NT2/D1 (cell line): ENCODE measurements around the gene SLC39A5.

Experiments
- DNase-seq: peaks from one replicate; pipeline ENCODE4 v3.0.0-alpha.2; 2011; ENCODE audit warnings: low read depth, low spot score
- H3K27me3 ChIP-seq: 2 replicates; pipeline ENCODE4 v1.6.0; 2011; ENCODE audit warnings: mild to moderate bottlenecking; ENCODE audit not compliant: insufficient read length, insufficient read depth
- H3K36me3 ChIP-seq: 2 replicates; pipeline ENCODE4 v1.6.1; 2011; ENCODE audit warnings: mild to moderate bottlenecking, low read length, mixed read lengths; ENCODE audit not compliant: insufficient read depth, insufficient read length
- H3K4me1 ChIP-seq: 2 replicates; pipeline ENCODE4 v1.5.1; 2011; ENCODE audit not compliant: insufficient read depth, insufficient read length
- H3K4me3 ChIP-seq: 2 replicates; pipeline ENCODE4 v1.5.1; 2011; ENCODE audit warnings: low read depth; ENCODE audit not compliant: insufficient read length
- H3K9ac ChIP-seq: 2 replicates; pipeline ENCODE4 v1.6.0; 2011; ENCODE audit warnings: low read depth; ENCODE audit not compliant: insufficient read length
- H3K9me3 ChIP-seq: 2 replicates; pipeline ENCODE4 v1.5.1; 2011; ENCODE audit warnings: mild to moderate bottlenecking, low read length; ENCODE audit not compliant: insufficient read depth
- SUZ12 ChIP-seq: IDR thresholded peaks from 2 replicates; pipeline ENCODE4 v1.6.1; 2011; ENCODE audit not compliant: insufficient read length, insufficient read depth; ENCODE audit errors: extremely low read depth
- YY1 ChIP-seq: IDR thresholded peaks from 2 replicates; pipeline ENCODE4 v1.6.1; 2011; ENCODE audit not compliant: insufficient read length, insufficient read depth
- ZNF274 ChIP-seq: IDR thresholded peaks from 2 replicates; pipeline ENCODE4 v1.6.1; 2011; ENCODE audit warnings: mild to moderate bottlenecking, low read depth, low read length

Gene SLC39A5

DNA sequence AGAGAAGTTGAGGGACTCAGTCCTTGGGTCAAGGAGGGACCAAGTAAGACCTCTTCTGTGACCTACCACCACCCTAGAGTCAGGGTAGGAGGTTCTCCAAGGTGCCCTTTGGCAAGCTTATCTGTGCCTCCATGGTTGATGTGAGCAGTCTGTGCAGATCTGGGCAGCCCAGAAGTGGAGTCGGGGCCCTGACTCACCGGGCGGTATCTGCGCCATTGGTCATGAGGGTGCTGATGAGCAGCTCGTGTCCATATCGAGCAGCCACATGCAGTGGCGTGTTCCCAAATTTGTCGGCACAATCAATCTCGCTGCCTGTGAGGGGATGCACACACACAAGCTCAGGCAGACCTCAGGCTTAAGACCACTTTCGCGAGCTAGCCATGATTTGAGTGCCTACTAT, 23.2 kb downstream of the SLC39A5 start:
- Histone ChIP-seq H3K4me1 (peaks cover 12% of the 10 kb centered on the region), H3K27me3 (no peaks in the 10 kb centered on the region), H3K4me3 (no peak overlapping the region), H3K9ac (no peak overlapping the region), H3K9me3 (no peaks in the 10 kb centered on the region), H3K36me3 (peaks cover 91% of the 10 kb centered on the region)
- TF ChIP-seq SUZ12 (no peak), ZNF274 (no peak), YY1 (no peak)
- no peak for DNase-seq

DNA sequence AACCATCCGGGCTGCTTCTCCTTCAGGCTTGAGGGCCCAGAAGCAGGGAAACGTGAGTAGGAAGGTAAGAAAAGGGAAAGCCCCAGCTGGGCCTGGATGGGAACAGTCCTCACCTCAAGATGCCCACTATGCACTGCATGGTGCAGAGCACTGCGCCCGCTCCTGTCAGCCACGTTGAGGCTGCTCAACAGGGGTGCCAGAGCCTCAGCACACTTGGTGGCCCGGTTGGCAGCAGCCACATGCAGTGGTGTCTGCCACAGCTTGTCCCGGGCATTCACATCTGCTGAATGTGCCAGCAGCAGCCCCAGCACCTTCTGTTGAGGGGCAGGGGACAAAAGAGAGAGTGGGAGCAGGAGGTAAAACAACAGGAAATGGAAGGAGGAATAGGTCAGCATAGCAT, 25.8 kb downstream of the SLC39A5 start:
- peaks cover 66% of the 10 kb centered on the region for H3K36me3 ChIP-seq
- H3K27me3 ChIP-seq, result peaks cover 10% of the 10 kb centered on the region
- no peak overlapping the region for H3K9ac ChIP-seq
- H3K9me3 ChIP-seq, result no peaks in the 10 kb centered on the region
- TF ChIP-seq SUZ12, result no peak
- no peak for TF ChIP-seq ZNF274
- no peak for TF ChIP-seq YY1
- H3K4me3 ChIP-seq, result no peak overlapping the region
- DNase-seq, result no peak
- peaks cover 12% of the 10 kb centered on the region for H3K4me1 ChIP-seq

DNA sequence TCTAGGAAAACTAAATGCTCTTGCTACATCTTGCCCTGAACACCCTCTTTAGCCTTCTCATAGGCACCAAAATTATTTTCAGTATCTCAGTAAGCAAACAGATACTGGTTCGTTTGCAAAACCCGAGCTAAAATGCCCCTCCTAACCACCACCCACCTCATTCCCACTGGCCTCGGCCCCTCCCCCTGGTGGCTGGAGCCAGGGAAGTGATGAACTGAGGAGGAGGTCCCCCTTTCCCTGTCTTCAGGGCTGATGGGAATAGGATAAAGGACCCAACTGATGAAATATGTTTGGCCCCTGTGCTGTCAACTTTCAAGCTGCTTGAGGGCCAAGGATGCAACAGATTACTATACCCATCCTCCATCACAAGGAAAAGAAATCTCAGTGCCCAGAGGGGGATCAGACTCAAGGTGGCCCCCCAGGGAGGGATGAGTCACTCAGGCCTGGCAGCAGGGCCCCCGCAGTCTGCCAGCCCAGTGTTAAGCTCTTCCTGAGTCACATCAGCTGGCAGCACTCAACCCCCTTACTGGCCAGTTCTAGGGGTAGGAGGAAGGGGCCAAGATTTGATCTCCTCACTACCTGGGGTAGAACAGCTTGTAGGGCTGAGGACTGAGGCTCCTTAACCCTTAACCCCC, 26.6 kb downstream of the SLC39A5 start:
- Histone ChIP-seq H3K9ac (no peak overlapping the region), H3K27me3 (peaks cover 10% of the 10 kb centered on the region), H3K36me3 (peaks cover 58% of the 10 kb centered on the region), H3K9me3 (no peaks in the 10 kb centered on the region), H3K4me1 (peaks cover 12% of the 10 kb centered on the region), H3K4me3 (peak overlapping the region; percentile 82)
- no peak for DNase-seq
- TF ChIP-seq SUZ12 (no peak), YY1 (no peak), ZNF274 (no peak)

DNA sequence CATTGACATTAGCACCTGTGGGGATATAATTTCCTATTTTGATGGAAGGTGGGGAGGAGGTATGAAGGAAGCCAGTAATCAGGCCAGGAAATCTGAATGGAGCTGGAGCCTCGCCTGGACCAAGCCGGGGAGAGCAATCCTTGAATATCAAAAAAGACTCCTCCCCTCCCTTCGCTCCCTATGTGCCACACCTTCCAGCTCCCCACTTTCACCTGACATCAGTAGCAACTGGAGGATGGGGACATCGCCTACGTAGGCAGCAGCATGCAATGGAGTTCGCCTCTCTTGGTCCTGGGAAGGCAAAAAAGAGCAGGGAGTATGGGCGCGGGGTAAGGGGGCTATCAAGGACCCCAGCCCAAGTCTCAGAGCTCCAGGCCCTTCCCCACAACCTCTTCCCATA, 27.2 kb downstream of the SLC39A5 start:
- Histone ChIP-seq H3K36me3 (peaks cover 52% of the 10 kb centered on the region), H3K27me3 (peaks cover 10% of the 10 kb centered on the region), H3K9ac (peak overlapping the region; percentile 96), H3K4me3 (peak overlapping the region; percentile 82), H3K9me3 (no peaks in the 10 kb centered on the region), H3K4me1 (peaks cover 12% of the 10 kb centered on the region)
- TF ChIP-seq ZNF274, result no peak
- no peak for TF ChIP-seq YY1
- no peak for TF ChIP-seq SUZ12
- no peak for DNase-seq

DNA sequence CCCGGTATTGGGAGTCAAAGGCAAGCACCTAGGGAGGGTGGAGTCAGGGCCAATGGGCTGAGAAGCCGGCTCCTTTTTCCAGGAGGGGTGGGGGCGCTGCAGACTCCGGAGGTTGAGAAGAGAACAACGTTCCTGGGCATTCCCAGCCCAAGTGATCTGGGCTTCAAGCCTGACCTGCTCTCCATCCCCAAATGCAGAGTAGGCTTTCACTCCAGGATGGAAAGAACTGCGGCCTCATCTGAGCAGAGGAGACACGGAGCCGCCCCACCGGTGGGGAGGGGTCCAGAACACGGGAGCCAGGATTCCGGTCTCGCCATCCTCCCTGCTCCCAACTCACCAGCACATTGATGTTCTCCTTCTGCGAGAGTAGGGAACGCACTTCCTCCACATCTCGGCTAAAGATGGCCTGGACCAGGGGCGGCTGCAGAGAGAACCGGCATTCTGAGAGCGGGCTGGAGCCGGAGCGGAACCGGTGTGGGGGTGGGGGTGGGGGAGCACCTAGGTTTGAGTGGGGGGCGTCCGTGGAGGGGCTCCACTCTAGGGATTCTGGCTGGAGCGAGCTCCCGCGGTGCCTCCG, 27.7 kb downstream of the SLC39A5 start:
- TF ChIP-seq ZNF274, result no peak
- no peak for TF ChIP-seq SUZ12
- no peak for TF ChIP-seq YY1
- Histone ChIP-seq H3K9me3 (no peaks in the 10 kb centered on the region), H3K9ac (peak overlapping the region; percentile 96), H3K4me3 (peak overlapping the region; percentile 82), H3K4me1 (peaks cover 12% of the 10 kb centered on the region), H3K36me3 (peaks cover 47% of the 10 kb centered on the region), H3K27me3 (peaks cover 10% of the 10 kb centered on the region)
- peak; percentile 63 for DNase-seq

DNA sequence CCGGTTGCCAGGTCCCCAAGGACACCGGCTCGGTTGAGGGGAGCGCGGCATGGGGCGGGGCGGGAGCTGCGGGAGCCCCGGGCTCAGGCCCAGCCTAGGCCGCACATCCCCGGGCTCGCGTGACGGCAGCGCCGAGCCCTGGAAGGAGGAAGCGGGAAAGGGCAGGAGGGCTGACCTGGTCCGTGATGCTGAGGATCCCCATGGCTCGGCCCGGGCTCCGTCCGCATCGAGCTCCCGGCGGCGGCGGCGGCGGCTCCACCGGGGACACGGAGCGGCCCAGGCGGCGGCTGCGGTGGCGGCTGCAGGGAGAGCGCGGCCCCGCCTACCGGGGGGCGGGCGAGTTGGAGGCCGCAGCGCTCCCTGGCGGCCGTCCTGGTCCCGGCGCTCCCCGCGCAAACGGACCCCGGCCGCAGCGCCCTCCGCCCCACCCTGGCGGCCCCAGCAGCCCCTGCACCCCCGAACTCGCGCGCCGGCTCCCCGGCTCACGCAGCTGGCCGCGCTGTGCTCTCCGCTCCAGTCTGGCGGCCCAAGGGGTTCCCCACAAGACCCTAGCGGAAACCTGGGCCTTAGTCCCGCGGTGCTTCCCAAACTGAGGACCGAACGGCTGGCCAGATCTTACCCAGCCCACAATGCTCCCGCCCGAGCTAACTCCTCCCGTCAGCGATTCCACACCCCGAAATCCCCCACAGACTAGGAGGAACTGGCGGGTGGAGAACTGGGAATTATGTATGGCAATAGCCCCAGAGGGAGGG, 28.4 kb downstream of the SLC39A5 start, which contains the start of gene ANKRD52:
ANKRD52 (minus strand) TSS at position 317 of the 752 bp plus-strand sequence; CDS start at position 202, 115 bp downstream.
- H3K9me3 ChIP-seq, result no peaks in the 10 kb centered on the region
- peak within 1 kb of the TSS; percentile 82 for H3K4me3 ChIP-seq
- TF ChIP-seq ZNF274 (no peak), SUZ12 (no peak), YY1 (no peak)
- peak within 1 kb of the TSS; percentile 96 for H3K9ac ChIP-seq
- H3K36me3 ChIP-seq, result peaks cover 40% of the 10 kb centered on the region
- H3K27me3 ChIP-seq, result peaks cover 10% of the 10 kb centered on the region
- peak; percentile 60 for DNase-seq
- peaks cover 12% of the 10 kb centered on the region for H3K4me1 ChIP-seq

DNA sequence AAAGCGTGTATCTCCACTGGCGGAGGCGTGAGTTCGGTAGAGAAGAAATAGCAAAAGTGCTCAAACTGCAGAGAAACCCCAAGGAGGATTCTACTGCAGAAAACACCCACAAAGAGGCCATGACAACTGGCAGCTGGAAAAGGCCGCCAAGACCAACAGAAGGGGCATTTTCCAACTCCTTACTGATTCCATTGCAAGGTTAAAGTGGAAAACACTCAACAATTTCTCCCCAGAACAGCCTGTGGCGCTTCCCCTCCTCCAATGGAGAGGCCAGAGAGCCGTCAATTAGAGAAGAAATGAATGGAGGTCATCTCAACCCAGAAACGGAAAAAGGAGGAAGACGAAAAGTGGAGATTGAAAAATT, 29.0 kb downstream of the SLC39A5 start:
- Histone ChIP-seq H3K9ac (peak overlapping the region; percentile 96), H3K27me3 (peaks cover 10% of the 10 kb centered on the region), H3K36me3 (peaks cover 34% of the 10 kb centered on the region), H3K4me3 (peak overlapping the region; percentile 82), H3K9me3 (no peaks in the 10 kb centered on the region), H3K4me1 (peaks cover 12% of the 10 kb centered on the region)
- no peak for DNase-seq
- no peak for TF ChIP-seq YY1
- TF ChIP-seq SUZ12, result no peak
- TF ChIP-seq ZNF274, result no peak
